ENCODE data around the gene COX8A.

Gene COX8A

GRCh38 chr11:63997104-63997700, 22.8 kb downstream of the COX8A start:
- H3K4me3 ChIP-seq (ENCODE audit: control insufficient read depth, low read depth, low read length), result no peak overlapping the region
- DNase-seq (ENCODE audit: low read depth), result no peak
- TF ChIP-seq CTCF (IDR thresholded peaks at IDR 0.05; ENCODE audit: control insufficient read depth, insufficient read depth, low read depth, low read length, missing control alignments), result no peak

DNA sequence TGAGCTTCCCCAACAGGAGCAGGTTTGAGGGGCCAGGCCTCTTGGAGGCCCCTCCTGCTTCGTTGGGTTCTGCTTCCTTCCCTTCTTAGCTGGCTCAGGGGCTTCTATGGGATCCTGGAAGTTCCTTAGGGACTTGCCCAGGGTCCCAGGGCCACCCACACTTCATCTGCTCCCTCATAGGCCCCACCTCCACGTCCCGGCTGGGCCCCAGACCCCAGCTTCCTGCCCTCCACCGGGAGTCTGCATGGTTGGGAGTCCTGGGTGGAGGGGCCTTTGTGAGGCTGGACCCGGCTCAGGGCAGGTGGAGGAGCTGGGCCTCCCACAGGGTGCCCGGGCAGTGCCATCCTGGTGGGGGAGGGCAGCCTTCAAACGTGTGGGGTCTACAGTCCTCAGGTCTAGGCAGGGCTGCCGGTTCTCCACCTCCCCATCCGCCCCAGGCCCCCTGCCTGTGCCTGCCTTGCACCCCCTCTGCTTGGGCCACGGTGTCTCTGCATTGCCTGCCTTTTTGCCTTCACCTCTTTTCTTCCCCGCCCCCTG, 23.4 kb downstream of the COX8A start:
- TF ChIP-seq CTCF (IDR thresholded peaks at IDR 0.05; ENCODE audit: control insufficient read depth, insufficient read depth, low read depth, low read length, missing control alignments), result no peak
- DNase-seq (ENCODE audit: low read depth), result no peak
- no peak overlapping the region for H3K4me3 ChIP-seq (ENCODE audit: control insufficient read depth, low read depth, low read length)

DNA sequence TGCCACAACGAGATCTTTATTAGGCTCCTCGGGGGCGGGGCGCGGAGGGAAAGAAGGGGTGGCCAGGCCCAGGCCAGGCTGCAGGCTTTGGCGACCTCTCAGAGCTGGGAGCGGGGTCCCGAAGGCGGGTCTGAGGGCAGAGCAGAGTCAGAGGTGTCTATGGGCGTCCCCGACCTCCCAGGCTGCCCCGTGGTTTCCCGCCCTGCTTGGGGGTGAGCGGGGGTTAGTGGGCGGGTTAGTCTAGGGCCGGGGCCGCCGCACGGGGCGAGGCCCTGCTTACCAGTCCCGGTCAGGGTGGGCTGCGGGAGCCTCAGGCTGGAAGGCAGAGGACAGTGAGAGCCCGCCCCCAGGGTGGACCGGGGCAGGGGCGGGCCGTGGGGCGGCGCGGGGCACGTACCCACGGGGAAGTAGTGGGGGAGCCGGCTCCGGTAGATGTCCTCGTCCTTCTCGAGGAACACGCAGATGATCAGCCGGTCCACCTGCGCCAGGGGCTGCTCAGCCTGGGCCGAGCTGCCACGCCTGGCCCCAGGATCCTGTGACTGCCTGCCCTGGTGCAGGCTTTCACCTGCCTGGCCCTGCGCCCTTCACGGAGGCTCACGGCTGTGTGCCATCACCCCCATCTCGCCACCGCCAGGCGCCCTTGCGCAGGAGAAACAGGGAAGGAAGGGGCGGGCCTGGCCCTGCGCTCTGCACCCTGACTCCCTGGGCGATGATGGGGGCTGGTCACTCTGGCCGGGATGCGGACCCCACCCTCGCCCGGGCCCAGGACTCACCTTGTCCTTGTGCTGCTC, 24.3 kb downstream of the COX8A start:
- no peak for DNase-seq (ENCODE audit: low read depth)
- H3K4me3 ChIP-seq (ENCODE audit: control insufficient read depth, low read depth, low read length), result no peak overlapping the region
- no peak for TF ChIP-seq CTCF (IDR thresholded peaks at IDR 0.05; ENCODE audit: control insufficient read depth, insufficient read depth, low read depth, low read length, missing control alignments)

GRCh38 chr11:63999349-64000025, 25.1 kb downstream of the COX8A start:
- TF ChIP-seq CTCF (IDR thresholded peaks at IDR 0.05; ENCODE audit: control insufficient read depth, insufficient read depth, low read depth, low read length, missing control alignments), result no peak
- no peak overlapping the region; the same call in none of the 2 replicates for H3K4me3 ChIP-seq (ENCODE audit: control insufficient read depth, low read depth, low read length)
- no peak for DNase-seq (ENCODE audit: low read depth)

DNA sequence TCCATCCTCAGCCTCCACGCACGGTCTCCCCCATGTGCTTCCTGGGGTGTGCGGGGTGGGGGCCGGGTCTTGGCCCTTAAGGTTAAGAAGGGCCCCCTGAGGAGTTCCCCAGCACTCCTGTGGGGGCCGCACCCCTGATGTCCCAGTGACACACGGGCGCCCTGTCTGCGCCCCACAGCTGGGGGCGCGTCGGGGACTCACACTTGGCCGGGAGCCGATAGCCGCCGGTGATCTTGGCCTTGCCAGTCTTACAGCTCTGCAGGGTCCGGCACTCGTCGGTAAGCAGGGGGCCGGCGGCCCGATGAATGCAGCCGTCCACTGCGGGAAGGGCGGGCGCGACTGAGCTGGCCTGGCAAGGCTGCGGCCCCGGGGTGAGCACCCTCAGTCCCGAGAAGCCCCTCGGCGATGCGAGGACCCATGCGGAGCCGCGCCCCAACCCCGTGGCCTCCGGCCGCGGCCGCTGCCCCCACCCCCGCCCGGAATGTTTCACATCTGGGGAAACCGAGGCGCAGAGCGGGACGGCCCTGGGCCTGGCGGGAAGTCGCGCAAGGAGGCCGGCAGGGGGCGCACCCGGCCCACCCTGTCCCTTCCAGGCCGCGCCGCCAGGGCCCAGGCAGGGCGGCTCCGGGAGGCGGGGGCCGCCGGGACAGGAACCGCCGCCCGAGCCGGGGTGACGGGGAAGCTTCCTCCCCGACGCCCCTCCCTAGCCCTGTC, 25.8 kb downstream of the COX8A start:
- DNase-seq (ENCODE audit: low read depth), result peak; percentile 11
- TF ChIP-seq CTCF (IDR thresholded peaks at IDR 0.05; ENCODE audit: control insufficient read depth, insufficient read depth, low read depth, low read length, missing control alignments), result peak; percentile 60
- peak overlapping the region; percentile 22 for H3K4me3 ChIP-seq (ENCODE audit: control insufficient read depth, low read depth, low read length)

All from AG09309 (cell line).